CD4-positive, alpha-beta T cell treated with Interleukin-15 for 1 hour (primary cell): ENCODE measurements around the gene AP4S1.
A peak's percentile ranks its signal among the peaks of the same experiment; 100 is the strongest.
"Not testable (repeated sequence)": the region's sequence is repeated elsewhere in the genome, so short reads cannot be mapped to it uniquely, and the experiment has no call there.

ENCODE experiments used
- DNase-seq: peaks from one replicate; pipeline ENCODE4 v3.0.0-alpha.2; 2020

AP4S1 gene, protein sequence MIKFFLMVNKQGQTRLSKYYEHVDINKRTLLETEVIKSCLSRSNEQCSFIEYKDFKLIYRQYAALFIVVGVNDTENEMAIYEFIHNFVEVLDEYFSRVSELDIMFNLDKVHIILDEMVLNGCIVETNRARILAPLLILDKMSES

GRCh38 chr14:31025367-31026076 is at the start of gene AP4S1:
Gene AP4S1 (plus strand): TSS chr14:31025649. CDS start chr14:31066197, 40,548 bp downstream.
- DNase-seq: peak; percentile 37

DNA sequence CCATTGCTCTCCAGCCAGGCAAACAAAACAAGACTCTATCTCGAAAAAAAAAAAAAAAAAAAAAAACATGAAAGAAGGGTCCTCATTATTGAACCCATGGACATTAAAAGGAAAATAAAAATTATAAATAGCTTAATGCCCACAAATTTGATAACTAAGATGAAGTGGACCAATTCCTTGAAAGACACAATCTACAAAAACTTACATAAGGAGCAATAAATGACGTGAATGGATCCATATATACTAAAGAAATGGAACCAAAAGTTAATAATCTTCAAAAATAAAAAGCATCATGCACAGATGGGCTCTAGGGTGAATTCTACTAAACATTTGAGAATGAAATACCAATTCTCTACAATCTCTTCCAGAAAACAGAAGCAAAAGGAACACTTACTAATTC is 47.7 kb upstream of the AP4S1 start:
- no peak for DNase-seq

DNA sequence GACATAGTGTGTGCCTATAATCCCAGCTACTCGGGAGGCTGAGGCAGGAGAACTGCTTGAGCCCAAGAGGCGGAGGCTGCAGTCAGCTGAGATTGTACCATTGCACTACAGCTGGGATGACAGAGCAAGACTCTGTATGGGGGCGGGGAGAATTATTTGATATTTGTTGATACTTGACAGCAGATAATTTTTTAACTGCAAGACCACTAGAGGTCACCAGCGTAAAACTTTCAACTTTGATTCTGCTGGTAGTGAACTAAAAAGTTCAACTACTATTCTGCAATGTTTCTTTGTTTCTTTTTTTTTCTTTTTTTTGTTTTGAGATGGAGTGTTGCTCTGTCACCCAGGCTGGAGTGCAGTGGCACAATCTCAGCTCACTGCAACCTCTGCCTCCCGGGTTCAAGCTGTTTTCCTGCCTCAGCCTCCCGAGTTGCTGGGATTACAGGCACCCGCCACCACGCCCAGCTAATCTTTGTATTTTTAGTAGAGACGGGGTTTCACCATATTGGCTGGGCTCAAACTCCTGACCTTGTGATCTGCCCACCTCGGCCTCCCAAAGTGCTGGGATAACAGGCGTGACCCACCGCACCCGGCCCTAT is 45.2 kb upstream of the AP4S1 start:
- DNase-seq: not testable (repeated sequence)

DNA sequence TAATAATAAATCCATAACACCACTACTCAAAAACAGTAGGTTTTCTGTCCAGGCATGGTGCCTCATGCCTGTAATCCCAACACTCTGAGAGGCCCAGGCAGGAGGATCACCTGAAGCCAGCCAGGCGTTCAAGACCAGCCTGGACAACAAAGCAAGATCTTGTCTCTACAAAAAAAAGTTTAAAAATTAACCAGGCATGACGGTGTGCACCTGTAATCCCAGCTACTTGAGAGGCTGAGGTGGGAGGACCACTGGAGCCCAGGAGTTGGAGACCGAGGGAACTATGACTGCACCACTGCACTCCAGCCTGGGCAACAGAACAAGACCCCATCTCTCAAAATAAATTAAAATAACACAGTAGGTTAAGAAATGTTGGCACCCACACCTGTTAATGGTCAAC is 44.5 kb upstream of the AP4S1 start:
- DNase-seq: no peak

DNA sequence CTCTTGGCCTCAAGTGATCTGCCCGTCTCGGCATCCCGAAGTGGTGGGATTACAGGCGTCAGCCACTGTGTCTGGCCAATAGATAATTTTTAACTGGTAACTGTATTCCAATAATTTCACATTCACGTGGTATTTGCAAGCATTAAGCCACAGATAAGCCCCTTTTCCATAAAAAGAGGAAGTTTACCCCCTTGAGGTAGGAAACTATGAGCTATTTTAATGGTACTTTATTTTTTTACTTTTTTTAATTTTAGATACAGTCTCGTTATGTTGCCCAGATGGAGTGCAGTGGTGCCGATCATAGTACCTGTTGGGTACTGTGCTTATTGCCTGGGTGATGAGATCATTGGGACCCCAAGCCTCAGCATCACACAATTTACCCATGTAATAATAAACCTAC is 42.9 kb upstream of the AP4S1 start:
- no peak for DNase-seq

GRCh38 chr14:30983858-30984257 is 41.6 kb upstream of the AP4S1 start:
- DNase-seq: no peak

- DNase-seq: no peak
Measured at GRCh38 chr14:30985796-30986195, 39.7 kb upstream of the AP4S1 start.

DNA sequence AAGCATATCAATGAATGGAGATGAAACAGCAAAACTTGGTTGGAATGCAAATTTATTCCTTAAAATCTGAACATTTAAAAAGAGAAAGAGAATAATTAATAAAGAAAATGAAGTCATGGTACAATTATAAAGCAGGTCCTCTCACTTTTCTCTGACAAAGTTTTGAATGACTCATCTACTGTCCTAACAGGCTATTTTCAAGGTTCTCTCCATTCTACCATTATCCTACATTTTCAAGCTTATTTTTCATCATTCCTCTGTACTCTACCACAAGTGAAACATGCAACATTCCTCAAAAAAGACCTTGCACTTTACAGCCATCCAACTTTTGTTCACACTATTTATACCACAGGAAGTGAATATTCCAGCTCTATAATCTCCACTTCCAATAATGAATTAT is 36.9 kb upstream of the AP4S1 start:
- no peak for DNase-seq

GRCh38 chr14:30990770-30991169 is 34.7 kb upstream of the AP4S1 start:
- no peak for DNase-seq

DNA sequence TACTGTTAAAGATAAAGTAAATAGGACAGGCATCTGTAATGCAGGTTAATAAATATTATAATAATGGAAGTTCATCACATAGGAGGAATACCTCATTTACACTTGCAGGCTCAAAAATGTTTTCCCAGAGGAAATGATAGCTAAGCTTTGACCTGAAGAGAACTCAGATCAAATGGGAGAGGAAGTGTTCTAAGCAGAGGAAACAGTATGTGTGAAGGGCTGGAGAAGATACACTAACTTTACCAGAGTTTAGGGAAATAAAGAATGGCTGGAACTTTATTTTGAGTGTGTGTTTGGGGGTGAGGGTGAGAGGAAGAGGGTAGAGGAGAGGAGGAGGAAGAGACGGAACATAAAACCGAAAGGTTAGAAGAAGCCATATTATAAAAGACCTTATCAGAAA is 34.0 kb upstream of the AP4S1 start:
- DNase-seq: no peak

GRCh38 chr14:30993071-30993470 is 32.4 kb upstream of the AP4S1 start:
- no peak for DNase-seq

DNA sequence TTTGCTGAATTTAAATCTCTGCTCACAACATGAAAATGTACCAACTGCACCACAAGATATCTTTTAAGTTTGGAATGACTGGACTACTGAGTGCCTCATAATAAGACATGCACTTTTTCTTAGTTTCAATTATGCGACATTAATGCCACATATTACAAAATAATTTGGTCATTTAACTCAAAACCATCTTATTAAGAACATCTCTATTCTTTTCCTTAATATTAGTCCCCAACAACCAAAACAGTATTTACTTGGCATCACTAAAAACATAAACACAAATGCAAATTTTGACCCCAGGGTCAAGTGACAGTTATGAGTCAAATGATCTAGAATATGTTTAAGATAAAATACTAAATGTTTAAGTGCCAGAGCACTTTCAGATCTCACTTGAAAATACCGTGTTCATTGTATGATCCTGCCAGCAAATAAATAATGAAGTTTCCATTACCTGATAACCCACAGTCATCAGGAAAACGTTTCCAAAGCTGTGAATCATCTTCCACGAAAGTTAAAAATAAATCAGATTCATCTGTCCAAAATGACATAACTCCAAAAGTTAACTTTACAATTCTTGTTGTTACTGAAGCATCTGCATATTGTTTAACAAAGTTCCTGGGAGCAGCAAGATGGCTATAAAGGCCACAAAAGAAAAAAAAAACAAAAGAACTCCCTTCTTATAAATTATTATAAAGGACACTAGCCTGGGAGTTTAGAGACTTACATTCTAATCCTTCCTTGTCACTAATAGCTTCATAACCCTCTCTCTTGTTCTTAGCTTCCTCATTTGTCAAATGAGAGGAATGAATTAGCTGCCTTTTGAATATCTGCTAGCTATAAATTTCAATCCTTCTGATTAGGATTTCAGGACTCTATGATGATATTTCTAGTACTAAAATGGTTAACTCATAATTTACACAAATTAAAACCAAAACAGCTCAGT is 30.5 kb upstream of the AP4S1 start:
- DNase-seq: no peak

DNA sequence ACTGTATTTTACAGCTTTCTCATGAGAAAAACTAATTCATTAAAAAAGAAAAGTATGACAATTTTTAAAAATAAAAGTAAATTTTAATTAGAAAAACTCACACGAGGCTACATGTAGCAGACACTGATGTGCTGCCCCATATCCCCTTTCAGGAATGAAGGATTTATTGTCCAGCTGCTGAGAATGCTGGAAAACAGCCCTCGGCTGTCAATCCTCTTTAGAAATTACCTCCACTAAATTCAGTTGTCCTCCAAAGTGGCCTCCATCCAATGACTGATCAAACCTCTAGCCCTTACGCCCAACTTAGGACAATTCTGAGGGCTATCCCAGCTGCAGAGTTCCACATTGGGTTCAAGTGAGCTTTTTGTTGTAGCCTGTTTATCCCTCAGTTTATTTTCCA is 29.8 kb upstream of the AP4S1 start:
- no peak for DNase-seq

DNA sequence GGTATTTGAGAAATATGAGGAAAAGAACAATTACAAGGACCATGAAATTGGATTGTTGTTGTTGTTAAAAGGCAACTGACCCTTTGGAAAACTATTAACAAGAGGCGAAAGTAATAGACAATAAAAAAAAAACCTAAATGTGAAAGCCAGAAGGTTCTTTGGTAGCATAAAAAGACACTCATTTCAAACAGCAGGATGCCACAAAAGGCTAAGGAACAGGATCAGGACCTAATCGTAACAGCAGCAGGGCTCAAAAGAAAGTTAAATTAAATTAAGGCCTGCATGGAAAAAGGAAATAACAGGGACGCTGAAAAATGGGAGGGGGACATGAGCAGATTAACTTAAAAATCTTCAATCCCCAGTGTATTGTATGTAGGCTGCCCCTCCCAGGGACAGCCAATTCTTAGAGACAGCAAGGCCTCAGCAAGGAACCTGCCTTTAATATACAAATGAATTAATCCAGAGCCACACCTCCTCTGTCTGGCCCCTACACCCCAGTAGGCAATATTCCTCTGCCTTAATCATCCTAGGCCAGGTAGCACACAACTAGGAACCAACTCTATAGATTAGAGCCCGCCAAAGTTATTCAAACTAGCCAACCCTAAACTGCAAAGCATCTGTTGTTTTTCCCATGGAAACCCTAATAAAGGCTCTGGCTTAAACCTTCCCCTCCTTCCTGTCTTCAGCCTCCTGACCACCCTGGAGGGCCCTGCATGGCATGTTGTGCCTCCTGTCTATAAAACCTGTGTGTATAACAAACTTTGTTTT is 28.4 kb upstream of the AP4S1 start:
- DNase-seq: no peak

DNA sequence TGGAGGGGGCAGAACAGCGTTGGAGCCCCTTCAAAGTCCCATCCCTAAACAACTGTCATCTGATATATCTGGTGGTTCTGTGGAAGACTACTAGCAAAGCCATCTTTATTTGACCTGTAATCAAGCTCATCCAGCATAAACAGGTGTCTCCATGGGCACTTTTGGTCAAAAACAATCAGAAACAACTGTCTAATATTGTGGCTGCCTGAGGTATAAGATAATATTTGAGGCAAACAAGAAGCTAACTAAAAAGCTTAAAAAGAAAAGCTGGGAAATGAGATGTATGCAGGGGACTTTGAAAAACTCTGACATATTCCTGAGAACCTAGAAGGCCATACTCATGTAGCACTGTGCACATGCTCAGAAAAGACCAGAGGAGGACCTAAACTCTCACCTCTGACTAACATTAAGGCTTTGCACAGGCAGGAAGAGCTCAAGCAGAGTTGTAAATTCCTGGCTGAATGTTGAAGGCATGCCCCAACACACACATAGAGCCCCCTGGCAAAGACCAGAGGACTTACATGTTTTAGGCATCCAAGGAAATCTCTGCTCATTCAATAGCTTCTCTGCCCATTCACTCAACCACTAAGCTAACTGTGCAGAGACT is 27.2 kb upstream of the AP4S1 start:
- DNase-seq: no peak

GRCh38 chr14:30999038-30999773 is 26.2 kb upstream of the AP4S1 start:
- no peak for DNase-seq

DNA sequence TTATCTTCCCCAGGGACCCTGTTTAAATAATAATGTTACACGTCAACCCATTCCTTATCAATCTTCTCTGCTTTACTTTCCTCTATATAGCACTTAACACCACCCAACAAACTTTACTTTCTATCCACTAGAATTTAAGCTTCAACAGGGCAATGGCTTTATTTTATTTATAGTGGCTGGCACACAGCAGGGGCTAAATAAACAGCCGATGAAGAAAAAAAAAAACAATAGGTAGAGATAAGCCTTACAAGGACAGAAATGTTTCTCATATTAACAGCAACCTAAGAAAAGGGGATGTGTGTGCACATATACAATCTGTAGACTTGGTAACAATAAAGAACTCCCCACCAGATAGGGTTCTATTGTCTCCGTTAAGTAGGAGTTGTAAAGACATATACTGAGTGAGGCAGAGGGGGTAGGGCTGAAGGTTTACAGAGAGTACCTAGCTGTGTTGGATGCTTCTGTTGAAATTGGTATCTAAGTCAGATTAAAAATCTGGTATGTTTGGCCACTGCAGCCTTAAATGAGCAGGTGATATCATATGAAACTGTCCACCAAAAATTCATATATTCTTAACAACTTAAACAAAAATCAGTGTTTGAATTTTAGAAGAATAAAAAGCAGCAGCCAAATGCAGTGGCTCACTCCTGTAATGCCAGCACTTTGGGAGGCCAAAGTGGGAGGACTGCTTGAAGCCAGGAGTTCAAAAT is 24.7 kb upstream of the AP4S1 start:
- DNase-seq: no peak

DNA sequence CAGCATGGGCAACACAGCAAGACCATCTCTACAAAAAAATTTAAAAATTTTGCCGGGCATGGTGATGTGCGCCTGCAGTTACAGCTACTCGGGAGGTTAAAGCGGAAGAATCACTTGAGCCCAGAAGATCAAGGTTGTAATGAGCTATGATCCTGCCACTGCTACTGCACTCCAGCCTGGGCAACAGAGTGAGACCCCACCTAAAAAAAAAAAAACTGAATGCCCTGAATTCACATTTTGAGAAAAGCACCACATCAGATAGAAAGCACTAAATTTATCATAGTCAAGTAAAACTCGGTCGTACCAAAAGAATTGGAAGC is 24.1 kb upstream of the AP4S1 start:
- no peak for DNase-seq

GRCh38 chr14:31003284-31003683 is 22.2 kb upstream of the AP4S1 start:
- DNase-seq: no peak

- not testable (repeated sequence) for DNase-seq
Measured at GRCh38 chr14:31004007-31004406, 21.4 kb upstream of the AP4S1 start.

DNA sequence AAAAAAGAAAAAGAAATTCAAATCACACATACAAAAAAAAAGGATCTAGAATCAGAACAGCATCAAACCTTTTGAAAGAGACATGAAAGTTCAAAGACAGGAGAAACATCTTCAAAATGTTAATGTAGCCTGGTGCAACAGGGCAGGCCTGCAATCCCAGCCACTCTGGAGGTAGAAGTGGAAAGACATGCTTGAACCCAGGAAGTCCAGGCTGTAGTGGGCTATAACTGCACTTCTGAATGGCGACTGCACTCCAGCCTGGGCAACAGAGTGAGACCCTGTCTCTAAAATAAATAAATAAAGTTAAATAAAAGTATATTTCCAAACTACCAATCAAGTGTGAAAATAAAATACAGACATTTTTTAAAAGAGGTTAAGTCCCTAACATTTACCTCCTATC is 18.7 kb upstream of the AP4S1 start:
- no peak for DNase-seq
